ENCODE results near the gene RASGEF1C. TPM values are rescaled to one million over a fixed set of nuclear protein-coding genes. Genes with fewer than 3 reads are reported as not detected.

RASGEF1C gene
- total RNA-seq, 2 donors from 2014 or later = 0.09 to 3.1 TPM

DNA sequence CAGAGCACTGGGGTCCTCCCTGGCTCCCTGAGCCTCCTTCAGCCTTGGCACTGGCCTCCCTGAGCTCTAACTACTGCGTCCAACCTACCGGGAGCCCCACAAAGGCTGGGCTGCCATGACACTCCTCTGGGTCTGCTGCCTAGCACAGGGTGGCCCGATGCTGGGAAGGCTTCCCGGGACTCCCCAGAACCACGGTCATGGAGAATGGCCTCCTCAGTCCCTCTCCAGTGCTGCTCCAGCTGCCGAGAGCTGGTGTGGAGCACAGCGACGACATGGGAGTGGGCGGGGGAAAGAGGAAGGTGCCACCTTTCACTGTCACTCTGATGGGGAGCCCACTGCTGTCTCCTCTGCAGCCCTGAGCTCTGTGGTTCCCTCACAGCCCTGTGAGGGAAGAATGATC is 76.0 kb downstream of the RASGEF1C start:
- no peak for DNase-seq (ENCODE audit: low spot score)
- intact Hi-C loops (cut with DNase I) = no loop called here
- TF ChIP-seq POLR2A (IDR thresholded peaks at IDR 0.05) (no peak), POLR2AphosphoS5 (IDR thresholded peaks at IDR 0.05) (no peak)
- TF ChIP-seq, protein P1, sequence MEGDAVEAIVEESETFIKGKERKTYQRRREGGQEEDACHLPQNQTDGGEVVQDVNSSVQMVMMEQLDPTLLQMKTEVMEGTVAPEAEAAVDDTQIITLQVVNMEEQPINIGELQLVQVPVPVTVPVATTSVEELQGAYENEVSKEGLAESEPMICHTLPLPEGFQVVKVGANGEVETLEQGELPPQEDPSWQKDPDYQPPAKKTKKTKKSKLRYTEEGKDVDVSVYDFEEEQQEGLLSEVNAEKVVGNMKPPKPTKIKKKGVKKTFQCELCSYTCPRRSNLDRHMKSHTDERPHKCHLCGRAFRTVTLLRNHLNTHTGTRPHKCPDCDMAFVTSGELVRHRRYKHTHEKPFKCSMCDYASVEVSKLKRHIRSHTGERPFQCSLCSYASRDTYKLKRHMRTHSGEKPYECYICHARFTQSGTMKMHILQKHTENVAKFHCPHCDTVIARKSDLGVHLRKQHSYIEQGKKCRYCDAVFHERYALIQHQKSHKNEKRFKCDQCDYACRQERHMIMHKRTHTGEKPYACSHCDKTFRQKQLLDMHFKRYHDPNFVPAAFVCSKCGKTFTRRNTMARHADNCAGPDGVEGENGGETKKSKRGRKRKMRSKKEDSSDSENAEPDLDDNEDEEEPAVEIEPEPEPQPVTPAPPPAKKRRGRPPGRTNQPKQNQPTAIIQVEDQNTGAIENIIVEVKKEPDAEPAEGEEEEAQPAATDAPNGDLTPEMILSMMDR (IDR thresholded peaks at IDR 0.05) = no peak
- Histone ChIP-seq H3K4me3 (no peak overlapping the region), H3K36me3 (no peaks in the 10 kb centered on the region), H3K27me3 (replicated peaks; ENCODE audit: insufficient read depth) (no peaks in the 10 kb centered on the region), H3K9me3 (no peaks in the 10 kb centered on the region), H3K27ac (no peak overlapping the region), H3K4me1 (replicated peaks) (no peaks in the 10 kb centered on the region)
- 70% methylated on average over 9 of the region's 9 CpGs for WGBS

DNA sequence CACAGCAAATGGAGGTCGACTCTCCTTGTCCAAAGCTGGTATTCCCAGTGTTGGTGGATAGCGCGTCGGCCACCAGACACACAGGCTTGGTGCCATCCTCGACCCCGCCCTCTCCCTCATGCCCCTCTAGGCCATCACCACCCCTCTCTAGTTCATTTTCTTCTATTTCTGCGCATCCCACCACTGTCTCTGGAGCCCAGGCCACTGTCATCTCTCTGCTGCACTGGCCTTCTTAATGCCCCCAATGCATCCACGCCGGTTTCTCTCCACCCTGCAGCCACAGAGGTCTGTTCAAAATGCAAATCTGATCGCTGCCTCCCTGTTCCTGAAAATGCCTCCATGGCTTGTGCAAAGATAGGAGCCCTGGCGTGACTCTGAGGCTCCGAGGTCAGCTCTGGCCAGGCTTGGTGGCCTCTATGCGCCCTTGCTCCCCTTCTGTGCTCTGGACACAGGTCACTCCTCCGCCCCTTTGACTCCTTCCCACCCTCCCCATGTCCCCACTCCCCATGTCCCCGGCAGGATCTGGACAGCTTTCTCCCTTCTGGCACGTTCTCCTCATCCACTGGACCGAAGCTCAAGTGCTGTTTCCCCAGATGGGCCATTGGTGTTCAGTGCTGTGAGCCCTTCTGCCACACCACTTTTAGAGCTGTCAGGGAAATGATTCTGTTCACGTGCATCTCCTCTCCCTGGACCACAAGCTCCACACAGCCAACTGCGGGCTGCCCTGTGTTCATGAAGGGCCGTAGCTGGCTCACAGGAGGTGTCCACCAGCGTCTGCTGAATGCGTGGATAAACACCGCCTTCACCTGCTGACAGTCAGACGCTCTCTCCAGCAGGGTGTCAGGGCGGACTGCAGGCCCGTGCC is 77.9 kb downstream of the RASGEF1C start:
- TF ChIP-seq, protein P1 (IDR thresholded peaks at IDR 0.05) = no peak
- TF ChIP-seq POLR2A (IDR thresholded peaks at IDR 0.05) = no peak
- no peak for TF ChIP-seq POLR2AphosphoS5 (IDR thresholded peaks at IDR 0.05)
- WGBS = 83% methylated on average over 26 of the region's 26 CpGs
- Histone ChIP-seq H3K27ac (no peak overlapping the region), H3K4me3 (no peak overlapping the region), H3K4me1 (replicated peaks) (no peaks in the 10 kb centered on the region), H3K9me3 (no peaks in the 10 kb centered on the region), H3K36me3 (no peaks in the 10 kb centered on the region), H3K27me3 (replicated peaks; ENCODE audit: insufficient read depth) (no peaks in the 10 kb centered on the region)
- intact Hi-C loops (cut with DNase I) = no loop called here
- DNase-seq (ENCODE audit: low spot score) = no peak

DNA sequence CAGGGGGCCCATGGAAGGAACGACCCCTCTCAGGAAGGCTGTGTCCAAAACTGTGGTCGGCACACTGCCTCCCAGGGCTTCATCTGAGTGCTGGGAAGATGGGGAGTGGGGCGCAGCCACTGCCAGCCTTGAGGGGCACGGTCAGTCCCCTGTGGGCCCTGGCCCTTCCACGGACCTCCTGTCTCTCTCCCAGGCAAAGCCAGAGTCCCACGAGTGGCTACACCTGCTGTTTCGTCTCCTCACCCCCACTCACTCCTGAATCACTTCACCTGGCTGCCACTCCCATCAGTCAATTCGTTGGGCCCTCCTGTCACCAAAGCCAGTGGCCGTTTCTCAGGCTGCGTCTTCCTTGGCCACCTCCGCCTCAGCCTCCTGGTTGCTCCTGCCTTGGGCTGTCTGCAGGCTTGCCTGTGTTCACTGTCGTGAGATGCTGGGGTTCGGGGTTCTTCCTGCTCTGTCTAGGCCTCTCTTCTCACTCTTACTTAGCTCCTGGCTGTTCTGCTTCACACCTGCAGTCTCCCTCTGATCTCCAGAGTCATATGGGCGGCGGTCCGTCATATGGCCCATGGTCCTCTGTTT is 78.6 kb downstream of the RASGEF1C start:
- TF ChIP-seq POLR2A (IDR thresholded peaks at IDR 0.05) = no peak
- no peak for TF ChIP-seq POLR2AphosphoS5 (IDR thresholded peaks at IDR 0.05)
- TF ChIP-seq, protein P1 (IDR thresholded peaks at IDR 0.05) = no peak
- no peak for DNase-seq (ENCODE audit: low spot score)
- WGBS = 78% methylated on average over 14 of the region's 16 CpGs
- Histone ChIP-seq H3K4me3 (no peak overlapping the region), H3K27me3 (replicated peaks; ENCODE audit: insufficient read depth) (no peaks in the 10 kb centered on the region), H3K4me1 (replicated peaks) (no peaks in the 10 kb centered on the region), H3K36me3 (no peaks in the 10 kb centered on the region), H3K9me3 (no peaks in the 10 kb centered on the region), H3K27ac (no peak overlapping the region)
- intact Hi-C loops (cut with DNase I) = no loop called here

DNA sequence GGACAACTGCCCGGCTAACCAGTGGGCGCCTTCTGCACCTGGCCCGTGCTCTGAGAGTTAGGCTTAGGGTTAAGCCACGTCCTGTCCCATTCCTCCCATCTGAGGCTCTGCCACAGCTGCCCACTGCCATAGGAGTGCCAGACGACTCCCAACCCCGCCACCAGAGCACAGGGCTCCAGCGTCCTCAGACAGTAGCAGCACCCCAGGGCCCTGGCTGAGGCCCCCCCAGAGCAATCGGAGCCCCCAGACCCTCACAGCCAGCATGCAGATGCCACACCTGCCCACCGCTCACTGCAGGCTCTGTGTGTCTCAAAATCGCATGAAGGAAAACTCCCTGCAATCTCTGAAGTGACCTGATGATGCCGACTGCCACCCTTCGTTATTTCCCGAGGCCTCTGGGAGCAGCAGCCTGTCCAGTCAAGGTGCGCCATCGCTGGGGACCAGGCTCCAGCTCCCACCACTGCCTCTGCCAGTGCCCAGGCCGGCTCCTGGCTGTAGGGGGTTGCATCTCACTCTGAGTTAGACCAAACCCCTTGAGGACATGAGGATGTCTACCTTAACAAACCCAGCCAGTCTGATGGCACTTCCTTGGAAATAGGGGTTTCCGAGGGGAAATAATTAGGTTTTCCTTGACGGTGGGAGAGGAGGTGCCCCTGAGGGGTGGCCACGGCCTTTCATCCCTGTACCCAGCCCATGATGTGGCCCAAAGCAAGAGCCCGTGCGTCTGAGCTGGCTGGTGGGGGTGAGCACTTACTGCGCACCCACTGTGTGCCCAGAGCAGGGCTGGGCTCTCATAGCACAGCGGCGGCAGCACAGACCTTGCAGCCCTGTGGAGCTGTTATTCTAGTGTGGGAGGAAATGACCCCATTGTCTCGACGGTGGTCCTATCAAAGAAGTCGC is 79.5 kb downstream of the RASGEF1C start:
- DNase-seq (ENCODE audit: low spot score) = no peak
- no peaks in the 10 kb centered on the region for H3K36me3 ChIP-seq
- 88% methylated on average over 27 of the region's 27 CpGs for WGBS
- intact Hi-C loops (cut with DNase I) = loop anchor here (2.0 kb wide), 1 partner anchor 79 kb away; the partner anchor contains the start of gene RASGEF1C
- no peaks in the 10 kb centered on the region for H3K27me3 ChIP-seq (replicated peaks; ENCODE audit: insufficient read depth)
- H3K4me3 ChIP-seq = no peak overlapping the region
- TF ChIP-seq POLR2A (IDR thresholded peaks at IDR 0.05) = no peak
- no peak for TF ChIP-seq POLR2AphosphoS5 (IDR thresholded peaks at IDR 0.05)
- TF ChIP-seq, protein P1 (IDR thresholded peaks at IDR 0.05) = no peak
- no peak overlapping the region for H3K27ac ChIP-seq
- H3K9me3 ChIP-seq = no peaks in the 10 kb centered on the region
- H3K4me1 ChIP-seq (replicated peaks) = no peaks in the 10 kb centered on the region

Data from prostate gland (tissue), 2 donors.